GM06990 (cell line): ENCODE measurements around the gene HUS1.
"Not testable (repeated sequence)": the region's sequence is repeated elsewhere in the genome, so short reads cannot be mapped to it uniquely, and the experiment has no call there.

Experiments used
- DNase-seq: peaks from one replicate; pipeline ENCODE4 v3.0.0-alpha.2; 2011; ENCODE audit not compliant: insufficient read length; ENCODE audit errors: extremely low read depth
- H3K27me3 ChIP-seq: replicated peaks from 2 replicates; pipeline ENCODE4 v1.6.0; 2011; ENCODE audit warnings: low read length; ENCODE audit not compliant: control insufficient read depth, insufficient read depth
- H3K36me3 ChIP-seq: 2 replicates; pipeline ENCODE4 v1.5.1; 2011; ENCODE audit warnings: low read length; ENCODE audit not compliant: control insufficient read depth, insufficient read depth
- H3K4me3 ChIP-seq: replicated peaks from 2 replicates; pipeline ENCODE4 v1.5.1; 2011; ENCODE audit warnings: low read depth, mild to moderate bottlenecking, control low read depth, low read length
- CTCF ChIP-seq: IDR thresholded peaks from 2 replicates; pipeline ENCODE4 v1.5.1; 2011; ENCODE audit warnings: low read length, control low read depth, mild to moderate bottlenecking, inconsistent platforms; ENCODE audit not compliant: insufficient read depth, poor library complexity, severe bottlenecking

The HUS1 gene

GRCh38 chr7:47947355-47947749 is 32.1 kb downstream of the HUS1 start:
- no peak for DNase-seq
- H3K27me3 ChIP-seq, result no peaks in the 10 kb centered on the region
- no peak overlapping the region for H3K4me3 ChIP-seq
- no peak for TF ChIP-seq CTCF
- H3K36me3 ChIP-seq, result no peaks in the 10 kb centered on the region

- Histone ChIP-seq H3K27me3 (no peaks in the 10 kb centered on the region), H3K4me3 (no peak overlapping the region), H3K36me3 (no peaks in the 10 kb centered on the region)
- no peak for DNase-seq
- TF ChIP-seq CTCF, result no peak
These were observed 32.6 kb downstream of the HUS1 start for GRCh38 chr7:47946581-47947354.

GRCh38 chr7:47945261-47946015 is 34.0 kb downstream of the HUS1 start:
- no peaks in the 10 kb centered on the region for H3K36me3 ChIP-seq
- DNase-seq, result no peak
- H3K4me3 ChIP-seq, result no peak overlapping the region
- TF ChIP-seq CTCF, result peak; percentile 69
- H3K27me3 ChIP-seq, result no peaks in the 10 kb centered on the region

GRCh38 chr7:47944536-47945260 is 34.7 kb downstream of the HUS1 start:
- Histone ChIP-seq H3K27me3 (no peaks in the 10 kb centered on the region), H3K36me3 (no peaks in the 10 kb centered on the region), H3K4me3 (no peak overlapping the region)
- TF ChIP-seq CTCF, result no peak
- no peak for DNase-seq

GRCh38 chr7:47943676-47944474 is 35.5 kb downstream of the HUS1 start:
- Histone ChIP-seq H3K27me3 (no peaks in the 10 kb centered on the region), H3K4me3 (no peak overlapping the region), H3K36me3 (no peaks in the 10 kb centered on the region)
- TF ChIP-seq CTCF, result no peak
- no peak for DNase-seq

- not testable (repeated sequence) for H3K36me3 ChIP-seq, H3K27me3 ChIP-seq, DNase-seq
These were observed 36.8 kb downstream of the HUS1 start for GRCh38 chr7:47942651-47943050.

More at GRCh38 chr7:47942651-47943050, 36.8 kb downstream of the HUS1 start:
- H3K4me3 ChIP-seq, result not testable (repeated sequence)
